Stomach (tissue), 4 donors: ENCODE results near the gene DCP2.

Source experiments
- EP300 ChIP-seq: sonication (generic); formaldehyde crosslinking; IDR thresholded peaks from one replicate; pipeline ENCODE4 v1.6.1; 2017; ENCODE audit warnings: antibody characterized with exemption
- POLR2A ChIP-seq, 4 donors: fragments of 450-650 bp; IDR thresholded peaks; one replicate each; pipeline ENCODE4 v1.6.1; 2016; ENCODE audit warnings: antibody characterized with exemption in 4 of 4, control low read depth in 2 of 4, mild to moderate bottlenecking in 1 of 4, moderate library complexity in 1 of 4
- TF ChIP-seq, protein P1 (sequence below), 7 experiments: fragments of 450-650 bp in 4 of 7; fragments of 200-600 bp in 3 of 7; sonication (generic) in 3 of 7; IDR thresholded peaks; one replicate each; pipeline ENCODE4 v1.5.1; 2016 to 2019; ENCODE audit warnings: antibody characterized with exemption in 7 of 7, control low read depth in 2 of 7, mild to moderate bottlenecking in 1 of 7

GRCh38 chr5:113050721-113051382 lies 74.3 kb downstream of the DCP2 start:
- TF ChIP-seq, protein P1, sequence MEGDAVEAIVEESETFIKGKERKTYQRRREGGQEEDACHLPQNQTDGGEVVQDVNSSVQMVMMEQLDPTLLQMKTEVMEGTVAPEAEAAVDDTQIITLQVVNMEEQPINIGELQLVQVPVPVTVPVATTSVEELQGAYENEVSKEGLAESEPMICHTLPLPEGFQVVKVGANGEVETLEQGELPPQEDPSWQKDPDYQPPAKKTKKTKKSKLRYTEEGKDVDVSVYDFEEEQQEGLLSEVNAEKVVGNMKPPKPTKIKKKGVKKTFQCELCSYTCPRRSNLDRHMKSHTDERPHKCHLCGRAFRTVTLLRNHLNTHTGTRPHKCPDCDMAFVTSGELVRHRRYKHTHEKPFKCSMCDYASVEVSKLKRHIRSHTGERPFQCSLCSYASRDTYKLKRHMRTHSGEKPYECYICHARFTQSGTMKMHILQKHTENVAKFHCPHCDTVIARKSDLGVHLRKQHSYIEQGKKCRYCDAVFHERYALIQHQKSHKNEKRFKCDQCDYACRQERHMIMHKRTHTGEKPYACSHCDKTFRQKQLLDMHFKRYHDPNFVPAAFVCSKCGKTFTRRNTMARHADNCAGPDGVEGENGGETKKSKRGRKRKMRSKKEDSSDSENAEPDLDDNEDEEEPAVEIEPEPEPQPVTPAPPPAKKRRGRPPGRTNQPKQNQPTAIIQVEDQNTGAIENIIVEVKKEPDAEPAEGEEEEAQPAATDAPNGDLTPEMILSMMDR (IDR thresholded peaks at IDR 0.05) = no peak
- no peak for TF ChIP-seq POLR2A (IDR thresholded peaks at IDR 0.05)
- TF ChIP-seq EP300 = no peak
